K562 (cell line): ENCODE results near the gene RAD50. TPM values are rescaled to one million over a fixed set of nuclear protein-coding genes. Genes with fewer than 3 reads are reported as not detected.
A peak's percentile ranks its signal among the peaks of the same experiment; 100 is the strongest.

Source experiments
- CHD2 ChIP-seq: IDR thresholded peaks from 2 replicates; pipeline ENCODE4 v1.6.1; 2011; ENCODE audit warnings: low read depth, low read length
- FOSL1 ChIP-seq: fragments of 200-800 bp; sonication (Bioruptor generic); conservative IDR thresholded peaks from 2 replicates; pipeline ENCODE4 v1.6.1; 2016; ENCODE audit warnings: missing genetic modification characterization, missing compliant biosample characterization
- HMGXB4 ChIP-seq: sonication (generic); formaldehyde crosslinking; IDR thresholded peaks from 2 replicates; pipeline ENCODE4 v1.8.1; 2023; ENCODE audit warnings: mild to moderate bottlenecking, missing genetic modification reagents
- KLF16 ChIP-seq: IDR thresholded peaks from 2 replicates; pipeline ENCODE4 v1.6.1; 2016; ENCODE audit warnings: antibody characterized with exemption
- MEF2A ChIP-seq: IDR thresholded peaks from 2 replicates; pipeline ENCODE4 v1.6.1; 2011; ENCODE audit warnings: low read depth, mild to moderate bottlenecking, low read length, moderate library complexity; ENCODE audit not compliant: control insufficient read depth
- PRPF4 ChIP-seq: fragments of 200-400 bp; formaldehyde crosslinking; IDR thresholded peaks from one replicate; pipeline ENCODE4 v1.6.1; 2017; ENCODE audit warnings: low read length, low read depth, mild to moderate bottlenecking; ENCODE audit not compliant: insufficient read depth, poor library complexity, severe bottlenecking
- RAD51 ChIP-seq: fragments of 450-650 bp; IDR thresholded peaks from 2 replicates; pipeline ENCODE4 v1.7.1; 2016; ENCODE audit warnings: low read depth, mild to moderate bottlenecking, borderline replicate concordance
- ZBTB11 ChIP-seq, 3 experiments: fragments of 200-800 bp in 1 of 3; fragments of 250-450 bp in 1 of 3; fragments of 450-650 bp in 1 of 3; sonication (Bioruptor Pico) in 1 of 3; sonication (Bioruptor generic) in 1 of 3; formaldehyde crosslinking in 1 of 3; IDR thresholded peaks; 2 replicates each; pipeline versions ENCODE4 v1.6.1 to v1.8.0; 2016 to 2022; ENCODE audit warnings: mild to moderate bottlenecking in 2 of 3, missing genetic modification characterization in 2 of 3, missing compliant biosample characterization in 1 of 3, moderate library complexity in 1 of 3
- ZNF407 ChIP-seq: fragments of 450-650 bp; IDR thresholded peaks from 2 replicates; pipeline ENCODE4 v1.6.1; 2016; ENCODE audit warnings: low read depth
- ZNF644 ChIP-seq: fragments of 200-800 bp; sonication (Bioruptor generic); IDR thresholded peaks from 2 replicates; pipeline ENCODE4 v1.6.1; 2016; ENCODE audit warnings: low read depth, missing genetic modification characterization, missing compliant biosample characterization
- ZSCAN29 ChIP-seq: fragments of 450-650 bp; IDR thresholded peaks from 2 replicates; pipeline ENCODE4 v1.6.1; 2017
- polyA plus RNA-seq, 8 experiments: library from polyadenylated mRNA; depleted of rRNA in 4 of 8; stranded (reverse) in 5 of 8; unstranded in 3 of 8; fragments of >200 nt; fragmentation: Nextera tagmentation in 2 of 8; fragmentation: Illumina TruSeq in 1 of 8; extraction: Ambion mirVana in 2 of 8; extraction: Trizol in 1 of 8; gene quantifications; 2 replicates each; pipeline versions ENCODE4 v1.2.1 to v1.2.3, GENCODE V29; 2011 to 2014; ENCODE audit warnings: inconsistent platforms in 1 of 8, missing spikeins in 1 of 8
- total RNA-seq, 7 experiments: library from RNA; depleted of rRNA in 6 of 7; stranded (reverse); fragments of >200 nt in 6 of 7; fragmentation: Illumina TruSeq in 2 of 7; extraction: Trizol in 2 of 7; gene quantifications; 2 replicates each; pipeline versions ENCODE4 v1.2.1 to v1.2.3, GENCODE V29; 2011 to 2021; ENCODE audit warnings: low replicate concordance in 1 of 7

The RAD50 gene
- total and polyA plus RNA-seq, 9 of the 15 experiments (the other 6 are each of a cell fraction or from before 2014, with no cell fraction given) = 15.3 to 74.2 (median 44.1) TPM

- TF ChIP-seq ZBTB11 (CRISPR knock-in tag; IDR thresholded peaks at IDR 0.05) = peak in 1 of 3 experiments; percentile 84; a peak in 2 of 6 replicates
- 0 out of 2 replicates have a peak, but pooled peaks have one; percentile 28 for TF ChIP-seq MEF2A
- no peak for TF ChIP-seq ZNF407
- TF ChIP-seq ZSCAN29 = no peak
- peak; percentile 92 for TF ChIP-seq ZNF644
- no peak for TF ChIP-seq PRPF4
- TF ChIP-seq FOSL1 = no peak; the same call in 1 of the 2 replicates
- no peak for TF ChIP-seq HMGXB4 (CRISPR knock-in tag)
- TF ChIP-seq CHD2 = peak; percentile 31; the same call in 1 of the 2 replicates
- no peak for TF ChIP-seq RAD51
- TF ChIP-seq KLF16 = no peak
These were observed 109.7 kb downstream of the RAD50 start (continued) for GRCh38 chr5:132666310-132667123.
